ENCODE measurements around the gene MTR.

Gene MTR

GRCh38 chr1:236785477-236785876, 9.6 kb upstream of the MTR start:
- DNase-seq: no peak

- DNase-seq: no peak
These were observed 8.6 kb upstream of the MTR start for GRCh38 chr1:236786453-236786852.

GRCh38 chr1:236794585-236795034, 482 bp upstream of the MTR start:
- DNase-seq: no peak

GRCh38 chr1:236795757-236796667, 920 bp downstream of the MTR start:
- DNase-seq: peak; percentile 57

GRCh38 chr1:236799001-236799400, 3.9 kb downstream of the MTR start:
- no peak for DNase-seq

- DNase-seq: no peak
These were observed 5.0 kb downstream of the MTR start for GRCh38 chr1:236800002-236800620.

- DNase-seq: no peak
These were observed 5.5 kb downstream of the MTR start for GRCh38 chr1:236800623-236801022.

GRCh38 chr1:236802264-236802663, 7.2 kb downstream of the MTR start:
- DNase-seq: no peak

GRCh38 chr1:236806634-236807033, 11.5 kb downstream of the MTR start:
- DNase-seq: no peak

GRCh38 chr1:236808005-236808404, 12.9 kb downstream of the MTR start:
- DNase-seq: no peak

GRCh38 chr1:236808564-236809130, 13.6 kb downstream of the MTR start:
- DNase-seq: peak; percentile 77

GRCh38 chr1:236809148-236809547, 14.1 kb downstream of the MTR start:
- DNase-seq: peak; percentile 14

GRCh38 chr1:236810018-236810417, 14.9 kb downstream of the MTR start:
- DNase-seq: no peak

GRCh38 chr1:236812334-236813030, 17.4 kb downstream of the MTR start:
- DNase-seq: no peak

- DNase-seq: no peak
These were observed 20.8 kb downstream of the MTR start for GRCh38 chr1:236815941-236816340.

- DNase-seq: no peak
These were observed 24.8 kb downstream of the MTR start for GRCh38 chr1:236819856-236820255.

GRCh38 chr1:236821091-236821627, 26.1 kb downstream of the MTR start:
- no peak for DNase-seq

GRCh38 chr1:236823559-236823958, 28.5 kb downstream of the MTR start:
- DNase-seq: no peak

GRCh38 chr1:236829085-236829484, 34.0 kb downstream of the MTR start:
- no peak for DNase-seq

GRCh38 chr1:236830116-236830515, 35.0 kb downstream of the MTR start:
- DNase-seq: no peak

- DNase-seq: no peak
These were observed 35.5 kb downstream of the MTR start for GRCh38 chr1:236830560-236830959.

GRCh38 chr1:236833575-236833974, 38.5 kb downstream of the MTR start:
- DNase-seq: no peak

- no peak for DNase-seq
These were observed 39.8 kb downstream of the MTR start for GRCh38 chr1:236834876-236835275.
